IPS-NIHi11 (cell line): Measurements from ENCODE around the gene TAF10.

Source experiments
- DNase-seq: peaks from one replicate; pipeline ENCODE4 v3.0.0; 2012; ENCODE audit warnings: mixed read lengths, low spot score

TAF10 gene

DNA sequence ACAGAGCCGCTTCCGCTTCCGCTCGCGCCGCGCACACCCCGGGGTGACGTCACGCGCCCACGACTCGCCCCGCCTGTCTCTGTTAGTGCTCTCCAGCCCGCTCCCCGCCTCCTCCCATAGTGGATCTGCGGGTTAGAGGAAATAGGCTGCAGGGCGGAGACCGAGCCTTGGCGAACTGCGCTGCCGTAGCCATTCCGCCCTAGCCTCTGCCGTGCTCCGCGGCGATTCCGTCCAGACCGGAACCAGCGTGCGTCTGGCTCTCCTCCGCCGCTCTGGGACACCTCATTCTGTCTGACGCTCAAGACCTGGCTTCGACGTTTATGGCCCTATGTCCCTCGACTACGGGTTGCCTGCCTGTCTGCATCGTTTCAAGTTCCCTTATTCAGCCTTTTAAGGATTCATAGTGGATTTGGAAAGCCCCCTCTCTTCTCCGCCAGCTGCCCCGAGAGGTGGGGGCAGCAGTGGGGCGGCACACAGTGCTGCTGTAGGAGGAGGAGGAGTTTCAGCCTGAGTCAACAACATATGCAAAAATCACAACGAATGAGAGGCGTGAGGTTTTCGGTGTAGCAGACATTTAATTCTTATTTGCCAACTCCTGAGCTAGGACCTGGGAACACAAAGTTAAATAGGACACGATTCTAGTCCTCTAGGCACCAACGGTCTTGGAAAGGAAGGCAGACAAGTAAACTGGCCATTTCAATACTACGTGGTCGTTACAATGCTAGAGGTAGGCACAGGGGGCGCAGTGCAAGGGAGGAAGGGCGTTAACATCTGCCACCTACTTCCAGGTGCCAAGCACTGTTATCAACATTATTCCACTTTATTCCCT is at the start of gene TAF10:
Gene TAF10, minus strand, starts transcription at position 4 of the 829 bp plus-strand sequence. CDS start 27 bp downstream, outside the sequence.
- DNase-seq = peak; percentile 89

DNA sequence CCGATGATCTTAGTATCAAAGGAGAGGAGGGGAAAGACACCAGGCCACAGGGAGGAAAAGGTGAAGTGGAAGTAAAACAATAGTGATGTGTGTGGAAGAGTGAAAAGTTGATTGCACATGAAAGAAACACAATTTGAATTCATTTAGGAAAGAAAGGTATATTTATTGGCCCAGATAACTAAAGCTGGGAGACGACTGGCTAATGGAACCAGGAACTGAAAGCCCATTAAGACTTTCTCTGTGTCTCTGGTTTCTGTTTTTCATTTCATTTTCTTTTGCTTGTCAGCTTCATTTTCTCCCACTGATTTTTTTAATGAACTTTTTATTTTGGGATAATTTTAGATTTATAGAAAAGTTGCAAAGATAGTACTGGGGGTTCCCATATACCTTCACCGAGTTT is 48.7 kb upstream of the TAF10 start:
- DNase-seq = no peak

DNA sequence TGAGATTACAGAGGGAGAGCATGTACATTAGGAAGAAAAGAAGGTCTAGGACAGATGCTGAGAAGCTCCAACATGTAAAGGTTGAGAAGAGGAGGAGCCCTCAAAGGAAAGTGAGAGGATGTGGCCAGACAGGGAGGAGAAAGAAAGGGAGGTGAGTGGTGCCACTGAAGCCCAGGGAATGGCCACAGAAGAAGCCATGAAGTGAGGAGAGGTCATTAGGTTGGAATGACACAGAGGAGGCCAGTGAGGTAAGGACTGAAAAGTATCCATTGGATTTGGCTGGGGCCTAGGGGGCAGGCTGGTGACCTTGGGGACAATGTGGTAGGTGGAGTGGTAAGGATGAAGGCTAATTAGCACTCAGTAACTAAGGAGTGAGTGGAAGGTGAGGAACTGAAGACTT is 46.6 kb upstream of the TAF10 start:
- DNase-seq = no peak

DNA sequence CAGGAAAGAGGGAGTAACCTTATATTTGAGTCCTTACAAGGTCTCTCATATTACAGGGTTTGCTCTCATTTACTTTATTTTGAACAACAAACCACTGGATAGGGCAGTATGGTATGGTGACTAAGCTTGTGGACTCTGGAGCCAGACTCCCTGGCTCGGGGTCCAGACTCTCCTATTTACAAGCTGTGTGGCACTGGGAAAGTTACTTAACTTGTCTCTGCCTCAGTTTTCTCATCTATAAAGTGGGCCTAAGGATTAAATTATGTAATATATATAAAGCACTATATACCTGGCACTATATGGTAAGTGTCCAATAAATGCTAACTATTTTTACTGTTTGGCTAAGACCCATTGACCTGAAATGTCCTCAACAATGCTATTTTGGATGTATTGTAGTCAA is 45.3 kb upstream of the TAF10 start:
- no peak for DNase-seq

DNA sequence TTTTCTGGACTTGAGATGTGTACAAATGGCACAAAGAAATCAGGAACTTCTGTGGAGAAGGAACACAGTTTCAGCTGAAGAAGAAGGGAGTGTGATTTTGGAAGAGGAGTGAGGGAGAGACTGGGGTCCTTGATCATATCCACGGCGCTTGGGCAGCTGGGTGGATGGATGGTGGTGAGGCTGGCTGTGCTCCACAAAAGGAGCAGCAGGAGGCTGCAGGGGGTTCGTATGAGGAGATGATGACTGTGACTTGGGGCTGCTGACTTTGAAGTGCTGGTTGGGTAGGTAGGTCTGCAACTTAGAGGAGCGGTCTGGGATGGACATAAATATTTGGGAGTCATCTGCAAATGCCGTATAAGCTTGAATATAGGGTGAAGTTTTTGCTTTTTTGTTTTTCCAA is 44.9 kb upstream of the TAF10 start:
- no peak for DNase-seq

DNA sequence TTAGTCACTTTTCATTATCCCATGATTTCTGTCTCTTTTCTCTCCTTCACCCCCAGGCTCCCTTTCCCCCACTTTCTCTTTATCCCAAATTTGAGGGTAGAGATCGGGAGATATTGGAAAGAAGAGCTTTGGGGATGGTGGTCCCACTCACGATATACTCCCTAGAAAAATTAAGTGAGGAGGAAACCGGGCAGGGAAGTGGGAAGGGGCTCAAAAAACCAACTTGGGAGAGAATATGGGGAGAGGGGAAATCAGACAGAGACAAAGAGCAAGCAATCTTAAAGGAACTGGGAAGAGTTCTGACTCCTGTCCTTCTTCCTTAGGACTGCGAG is 44.5 kb upstream of the TAF10 start:
- no peak for DNase-seq

DNA sequence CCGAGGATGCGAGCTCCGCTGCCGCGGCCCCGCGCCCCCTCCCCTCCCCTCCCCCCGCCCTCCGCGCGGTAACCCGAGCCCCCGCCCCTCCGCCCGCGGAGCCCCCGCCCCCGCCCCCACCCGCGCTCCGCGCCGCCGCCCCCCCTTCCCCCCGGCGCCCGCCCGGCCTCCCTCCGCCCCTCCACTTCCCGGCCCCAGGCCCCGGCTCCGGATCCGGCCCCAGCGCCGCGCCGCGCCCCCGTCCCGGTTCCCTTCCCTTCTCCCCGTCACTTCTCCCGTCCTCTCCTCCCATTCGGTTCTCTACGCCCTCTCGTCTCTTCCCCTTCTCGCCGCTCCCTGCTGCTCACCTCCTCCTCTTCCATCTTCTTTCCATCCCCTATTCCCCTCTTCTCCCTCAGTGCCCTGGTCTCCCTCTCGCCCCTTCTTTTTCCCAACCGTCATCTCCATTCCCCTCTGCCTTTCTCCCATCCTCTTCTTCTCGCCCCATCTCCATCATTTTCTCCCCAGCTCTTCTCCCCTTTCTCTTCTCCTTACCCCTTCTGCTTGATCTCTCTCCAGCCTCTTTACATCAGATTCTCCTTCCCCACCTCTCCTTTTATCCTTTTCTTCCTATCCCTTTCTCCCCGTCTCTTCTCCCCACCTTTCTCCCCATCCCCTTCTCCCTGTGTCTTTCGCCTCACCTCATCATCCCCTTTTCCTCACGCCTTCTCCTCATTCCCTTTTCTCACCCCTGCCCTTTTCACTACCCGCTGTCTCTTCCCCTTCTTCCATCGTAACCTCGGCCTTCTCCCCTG is 44.0 kb upstream of the TAF10 start, which contains the start of gene DCHS1:
Gene DCHS1, minus strand, starts transcription at position 20 of the 794 bp plus-strand sequence. CDS start 14,196 bp downstream, outside the sequence.
- peak; percentile 86 for DNase-seq

DNA sequence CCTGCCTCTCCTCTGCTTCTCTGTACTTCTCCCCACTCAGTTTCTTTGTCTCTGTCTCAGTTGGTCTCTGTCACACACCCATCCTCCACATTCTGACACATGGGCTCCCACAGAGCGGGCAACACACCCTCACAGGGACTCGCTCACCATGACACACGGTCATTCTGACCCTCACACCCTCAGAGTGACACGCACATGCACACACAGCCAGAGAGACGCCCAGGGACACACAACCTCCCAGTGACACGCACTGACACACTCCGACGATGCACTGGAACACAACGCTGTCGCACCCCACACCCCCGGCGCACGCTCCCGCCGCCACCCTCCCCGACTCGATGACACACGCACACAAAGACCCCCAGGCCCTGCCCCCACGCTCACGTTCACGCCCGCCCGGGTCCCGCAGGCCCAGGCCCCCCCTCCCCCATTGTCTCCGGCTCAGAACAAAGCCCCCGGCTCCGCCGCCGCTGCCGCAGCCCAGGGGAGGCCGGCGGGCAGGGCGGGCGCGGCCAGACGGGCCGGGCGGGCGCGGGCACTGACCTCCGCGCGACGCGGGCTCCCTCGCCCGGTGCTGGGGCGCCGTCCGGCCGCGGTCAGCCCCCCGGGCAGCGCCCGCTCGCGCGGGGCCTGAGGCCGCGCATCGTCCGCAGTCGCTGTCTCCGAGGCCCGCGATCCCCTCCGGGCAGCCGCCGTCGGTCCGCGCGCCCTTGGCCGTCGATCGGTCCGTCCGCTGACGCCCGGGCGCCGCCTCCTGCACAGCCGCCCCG is 43.2 kb upstream of the TAF10 start:
- no peak for DNase-seq

DNA sequence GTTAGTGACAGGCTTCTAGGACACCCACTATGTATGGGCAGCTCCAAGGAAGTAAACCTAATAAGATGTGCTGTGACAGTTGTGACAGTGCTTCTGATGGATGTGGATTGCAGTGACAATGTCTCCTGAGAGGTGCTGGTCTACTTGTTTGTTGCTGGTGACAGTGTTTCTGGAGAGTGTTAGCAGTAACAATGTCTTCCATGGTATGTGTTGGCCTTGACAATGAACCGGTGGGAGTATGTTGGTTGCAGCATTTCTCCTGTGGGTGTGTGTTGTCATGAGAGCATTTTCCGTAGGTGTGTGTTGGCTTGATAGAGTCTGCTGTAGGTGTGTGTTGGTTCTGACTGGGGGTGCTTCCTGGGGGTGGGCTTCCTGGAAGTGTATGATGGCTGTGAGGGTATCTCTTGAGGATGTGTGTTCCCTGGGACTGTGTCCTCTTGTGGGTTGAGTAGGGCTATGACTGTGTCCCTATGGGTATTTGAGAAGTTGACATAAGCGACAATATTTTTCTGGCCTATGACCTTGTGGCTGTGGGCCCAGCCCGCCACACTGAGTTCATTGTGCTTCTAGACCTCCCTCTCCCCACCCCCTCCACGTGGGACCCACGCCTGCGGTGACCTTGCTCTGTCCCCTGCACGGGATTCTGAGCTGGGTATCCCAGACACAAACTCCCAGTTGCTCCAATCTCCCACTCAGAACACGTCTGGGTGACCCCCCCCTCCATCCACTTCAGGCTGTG is 42.4 kb upstream of the TAF10 start:
- DNase-seq = no peak

DNA sequence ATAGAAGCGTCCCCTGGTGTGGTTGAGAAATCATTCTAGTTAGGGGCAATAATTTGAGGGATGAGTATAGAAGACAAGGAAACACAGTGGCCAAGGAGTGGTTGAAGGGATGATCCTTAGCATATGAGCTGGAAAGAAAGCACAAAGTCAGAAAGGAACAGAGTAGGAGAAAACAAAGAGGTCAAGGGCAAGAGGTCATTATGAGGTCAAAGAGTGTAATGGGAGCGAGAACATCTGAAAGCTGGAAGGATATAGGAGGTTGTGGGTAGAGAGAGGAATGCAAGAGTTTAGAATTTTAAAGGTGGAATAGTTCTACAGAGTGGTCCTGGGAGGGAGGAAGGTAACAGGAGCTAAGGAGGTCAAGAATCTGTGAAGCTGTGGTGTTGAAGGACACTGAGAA is 41.6 kb upstream of the TAF10 start:
- no peak for DNase-seq

DNA sequence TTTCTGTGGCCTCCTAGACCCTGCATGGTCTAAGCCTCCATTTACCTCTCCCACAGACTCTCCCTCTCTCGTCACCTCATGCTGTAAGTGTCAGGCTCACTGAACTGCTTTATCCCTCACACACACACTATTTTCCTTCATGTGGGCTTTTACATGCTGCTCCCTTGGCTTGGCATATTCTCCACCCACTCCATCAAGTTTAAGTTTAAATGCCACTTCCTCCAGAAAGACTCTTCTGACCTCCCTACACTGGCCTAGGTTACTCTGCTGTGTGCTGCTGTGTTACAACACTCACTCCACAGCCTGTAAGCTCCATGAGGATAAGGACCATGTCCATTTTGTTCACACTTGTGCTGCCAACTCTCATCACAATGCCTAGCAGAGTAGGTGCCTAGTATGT is 41.1 kb upstream of the TAF10 start:
- DNase-seq = no peak

DNA sequence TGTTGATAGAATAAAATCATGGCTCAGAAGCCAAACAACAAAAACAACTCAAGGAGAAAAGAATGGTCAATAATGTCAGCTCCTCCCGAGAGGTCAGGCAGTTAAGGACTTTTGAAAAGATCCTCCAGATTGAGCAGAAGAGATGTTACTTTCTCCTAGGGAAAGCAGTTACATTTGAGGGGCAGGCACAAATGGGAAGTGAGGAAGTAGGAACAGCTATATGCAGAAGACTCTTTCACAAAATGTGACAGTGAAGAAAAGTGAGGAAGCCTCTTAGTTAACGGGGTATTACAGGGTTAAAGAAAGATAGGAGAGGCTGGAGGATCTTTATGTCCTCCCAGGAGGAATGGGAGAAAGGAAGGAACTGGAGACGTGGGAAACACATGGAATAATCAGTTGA is 40.2 kb upstream of the TAF10 start:
- no peak for DNase-seq

DNA sequence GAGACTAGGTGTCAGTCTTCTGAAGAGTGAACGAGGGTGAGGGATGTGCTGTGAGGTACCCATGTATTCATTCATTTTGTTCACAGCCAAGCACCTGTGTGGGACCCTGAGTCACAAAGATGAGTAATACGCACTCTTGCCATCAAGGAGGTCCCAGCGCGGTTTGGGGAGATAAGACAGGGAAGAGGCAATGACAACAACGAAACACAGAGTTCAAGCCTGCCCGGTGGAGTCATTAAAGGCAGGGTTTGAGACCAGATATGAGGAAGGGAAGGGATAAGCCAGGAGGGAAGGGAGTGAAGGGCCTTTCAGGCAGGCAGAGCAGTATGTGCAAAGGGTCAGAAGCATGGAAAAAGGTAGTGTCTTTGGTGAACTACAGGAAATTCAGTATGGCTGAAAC is 39.0 kb upstream of the TAF10 start:
- no peak for DNase-seq

DNA sequence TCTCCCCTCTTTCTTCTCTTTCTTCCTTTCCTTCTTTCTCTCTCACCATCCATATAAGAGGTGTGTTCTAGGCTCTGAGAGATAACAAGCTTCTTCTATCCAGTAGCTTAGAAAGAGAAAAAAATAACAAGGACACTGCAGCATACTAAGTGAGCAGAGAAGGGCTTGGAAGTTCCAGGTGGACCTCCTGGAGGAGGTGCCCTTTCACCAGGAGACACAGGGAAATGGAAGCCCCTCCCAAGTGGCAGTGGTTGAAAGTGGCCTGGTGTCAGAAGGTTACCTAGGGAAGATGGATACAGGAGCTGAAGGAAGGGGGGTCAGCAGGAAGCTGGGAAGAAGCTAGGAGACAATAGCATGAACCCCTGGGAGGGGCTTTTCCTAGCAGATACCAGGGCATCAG is 38.1 kb upstream of the TAF10 start:
- DNase-seq = no peak

DNA sequence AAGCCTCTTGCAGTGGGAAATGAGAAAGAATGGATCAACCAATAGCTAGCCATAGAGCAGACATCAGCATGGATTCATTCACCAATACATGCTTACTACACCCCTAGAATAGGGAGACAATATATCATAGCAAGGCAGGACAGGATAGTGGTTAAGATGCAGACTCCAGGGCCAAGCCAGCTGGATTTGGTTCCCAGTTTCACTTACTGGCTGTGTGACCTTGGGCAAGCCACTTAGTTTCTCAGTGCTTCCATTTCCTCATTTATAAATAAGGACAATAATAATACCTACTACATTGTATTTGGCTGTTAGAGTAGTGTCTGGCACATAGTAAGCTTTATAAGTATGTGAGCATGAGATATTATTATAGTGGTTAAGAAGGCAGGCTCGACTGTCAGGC is 36.5 kb upstream of the TAF10 start:
- DNase-seq = no peak

DNA sequence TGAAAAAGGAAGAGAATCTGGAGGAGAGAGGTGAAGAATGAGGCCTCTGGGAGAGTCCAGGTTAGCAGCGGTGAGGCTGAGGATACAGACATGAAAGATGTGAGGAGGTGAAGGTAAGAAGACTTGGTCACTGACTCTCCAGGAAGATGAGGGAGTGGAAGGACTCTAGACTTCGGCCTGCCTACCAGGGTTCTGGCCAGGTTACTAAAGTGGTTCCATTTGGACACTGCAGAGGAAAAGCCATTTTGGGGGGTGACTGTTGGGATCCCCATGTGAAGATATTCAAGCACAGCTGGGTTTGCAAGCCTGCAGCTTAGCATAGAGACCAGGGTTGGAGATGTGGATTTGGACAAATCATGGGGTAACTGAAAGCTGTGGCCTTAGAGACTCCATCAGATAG is 35.8 kb upstream of the TAF10 start:
- no peak for DNase-seq

DNA sequence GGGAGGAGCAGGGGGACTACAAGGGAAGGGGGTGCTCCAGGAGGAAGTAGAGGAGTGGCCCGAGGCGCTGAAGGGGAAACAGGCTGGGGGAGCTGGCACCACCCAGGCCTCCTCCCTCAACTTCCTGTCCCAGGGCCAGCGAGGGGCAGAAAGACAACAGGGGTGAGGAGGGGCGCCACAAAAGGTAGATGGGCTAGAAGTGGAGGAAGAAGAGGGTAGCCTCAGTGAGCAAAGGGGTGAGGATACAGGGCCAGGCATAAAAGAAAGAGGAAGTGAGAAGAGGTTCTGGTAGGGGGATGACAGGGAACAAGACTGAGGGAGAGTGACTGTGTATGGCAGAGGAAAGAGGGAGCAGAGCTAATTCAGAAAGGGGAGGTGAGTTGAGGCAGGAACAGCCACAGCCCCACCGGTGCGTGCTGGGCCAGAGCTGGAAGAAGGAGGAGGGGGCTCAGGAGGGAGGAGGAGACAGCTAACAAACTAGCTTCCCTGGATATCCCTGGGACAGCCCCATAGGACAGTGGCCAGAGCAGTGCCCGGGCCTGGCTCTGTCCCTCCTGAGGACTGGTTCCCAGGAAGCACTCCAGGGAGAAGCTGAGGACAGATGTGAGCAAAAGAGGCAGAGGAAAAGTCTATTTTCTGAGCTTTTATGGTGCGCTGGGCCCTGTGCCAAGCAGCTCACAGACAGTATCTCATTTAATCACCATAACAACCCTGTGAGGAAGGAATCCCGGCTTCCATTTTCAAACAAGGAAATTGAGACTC is 35.1 kb upstream of the TAF10 start:
- DNase-seq = peak; percentile 51

DNA sequence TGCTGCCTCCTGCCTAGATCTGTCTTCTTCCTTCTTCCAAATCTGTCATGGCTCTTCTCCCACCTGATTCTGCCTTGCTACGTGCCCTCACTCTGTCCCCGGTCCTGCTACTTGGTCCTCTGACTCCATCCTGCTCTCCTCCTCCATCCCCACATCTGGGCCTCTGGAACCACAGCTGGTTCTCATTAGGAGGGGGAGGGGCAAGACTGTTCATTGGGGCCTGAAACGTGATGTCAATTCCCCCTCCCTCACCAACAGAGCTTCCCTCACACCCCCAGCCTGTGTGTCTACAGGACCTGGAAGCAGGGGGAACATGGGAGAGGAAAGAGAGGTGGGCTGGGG is 34.5 kb upstream of the TAF10 start:
- no peak for DNase-seq

DNA sequence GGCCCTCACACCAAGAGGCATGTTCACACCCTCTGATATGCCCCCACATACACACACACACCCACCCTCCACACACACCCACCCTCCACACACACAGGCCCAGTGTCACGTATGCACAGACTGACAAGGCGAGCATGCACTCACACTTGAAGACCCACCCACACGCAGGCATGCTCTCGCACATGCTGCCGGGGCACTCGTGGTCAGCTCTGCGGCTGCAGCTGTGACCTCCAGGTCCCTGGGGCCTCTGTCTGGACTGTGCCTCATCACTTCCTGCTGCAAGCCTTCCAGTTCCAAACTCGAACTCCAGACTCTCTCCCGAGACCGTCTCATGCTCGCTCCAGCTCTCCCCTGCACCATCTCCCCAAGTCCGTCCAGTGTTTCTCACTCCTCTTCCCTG is 34.1 kb upstream of the TAF10 start:
- no peak for DNase-seq

DNA sequence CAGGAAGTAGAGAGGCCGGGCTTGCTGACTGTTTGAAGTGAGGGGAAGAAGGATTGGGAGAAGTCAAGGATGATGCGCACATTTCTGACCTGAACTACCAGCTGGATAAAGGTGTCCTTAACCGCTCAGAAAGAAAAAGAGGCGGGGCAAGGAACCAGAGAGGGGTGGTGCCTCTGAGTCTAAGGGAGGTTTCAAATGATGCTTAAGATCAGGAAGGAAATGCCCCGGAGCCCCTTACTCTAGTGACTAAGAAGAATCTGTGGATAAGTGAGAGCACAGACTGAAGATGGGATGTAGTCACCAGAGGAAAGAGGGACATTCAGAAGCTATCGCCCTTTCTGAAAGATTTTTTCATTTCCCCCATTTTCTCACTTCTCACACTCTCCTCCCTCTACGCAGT is 30.9 kb upstream of the TAF10 start:
- no peak for DNase-seq

DNA sequence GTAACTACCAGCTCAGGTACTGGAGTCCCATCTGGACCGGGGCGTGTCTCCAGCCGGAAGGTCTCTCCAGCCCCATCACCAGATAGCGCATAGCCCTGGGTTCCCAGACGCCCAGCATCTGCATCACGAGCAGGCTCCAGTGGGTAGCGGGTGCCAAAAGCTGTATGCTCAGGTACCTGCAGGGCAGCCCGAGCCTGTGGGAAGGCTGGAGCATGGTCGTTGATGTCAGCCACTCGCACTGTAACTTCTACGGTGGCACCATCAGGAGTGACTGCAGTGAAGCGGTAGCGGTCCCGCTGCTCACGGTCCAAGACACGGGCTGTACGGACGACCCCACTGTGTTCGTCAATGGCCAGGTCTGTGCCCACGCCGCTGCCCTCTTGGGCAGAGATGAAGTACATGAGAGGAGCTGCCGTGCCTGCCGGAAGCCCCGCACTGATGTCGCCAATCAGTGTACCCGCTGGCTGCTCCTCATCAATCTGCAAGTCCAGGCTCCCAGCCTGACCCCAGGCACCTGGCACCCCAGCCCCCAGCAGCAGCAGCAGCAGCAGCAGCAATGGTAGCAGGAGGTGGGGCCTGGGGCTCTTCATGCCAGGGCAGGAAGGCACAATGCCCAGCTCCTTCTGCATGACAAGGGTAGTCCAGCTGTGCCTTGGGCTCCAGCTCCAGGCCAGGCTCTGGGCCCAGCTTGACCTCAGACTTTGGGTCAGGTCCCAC is 29.1 kb upstream of the TAF10 start:
- no peak for DNase-seq
